IMR-90 (cell line): ENCODE measurements around the gene CFAP45. TPM values are rescaled to one million over a fixed set of nuclear protein-coding genes. Genes with fewer than 3 reads are reported as not detected.

ENCODE experiments used
- ATAC-seq: fragments of 200-7000 bp; cut with Tn5 transposase; 2 replicates; pipeline ENCODE4 v1.9.1; 2020; ENCODE audit warnings: low read depth, mild to moderate bottlenecking, moderate library complexity
- BruUV-seq: library from RNA; stranded (reverse); fragments of 400-500 nt; replicated peaks from 2 replicates; lab custom pipeline; 2021; lab: Mats Ljungman, UMichigan
- CTCF ChIA-PET: fragments of 300-600 bp; formaldehyde crosslinking; extraction: SDS; loops from one replicate; lab custom pipeline; 2021; ENCODE audit warnings: antibody characterized with exemption; lab: Yijun Ruan, JAX
- POLR2A ChIA-PET: fragments of 300-600 bp; sonication (Branson Sonifier 250); formaldehyde crosslinking; loops from one replicate; lab custom pipeline; 2022; ENCODE audit warnings: antibody characterized with exemption; ENCODE audit not compliant: unreplicated experiment; lab: Charles Lee
- DNase-seq: peaks from one replicate; pipeline ENCODE4 v3.0.0; 2013
- H2AFZ ChIP-seq: replicated peaks from 2 replicates; pipeline ENCODE3; 2013; ENCODE audit warnings: low read length, mild to moderate bottlenecking; ENCODE audit not compliant: poor library complexity
- H2AK5ac ChIP-seq: 2 replicates; pipeline ENCODE4 v1.6.1; 2013; ENCODE audit warnings: low read depth, low read length, inconsistent platforms
- H2AK9ac ChIP-seq: replicated peaks from 2 replicates; pipeline ENCODE3; 2013; ENCODE audit warnings: mild to moderate bottlenecking, low read depth, low read length, moderate library complexity; ENCODE audit not compliant: poor library complexity
- H2BK120ac ChIP-seq: 2 replicates; pipeline ENCODE4 v1.6.1; 2013; ENCODE audit warnings: low read depth, low read length, inconsistent platforms
- H2BK15ac ChIP-seq: 3 replicates; pipeline ENCODE4 v1.6.1; 2013; ENCODE audit warnings: low read depth, low read length, inconsistent platforms
- H2BK20ac ChIP-seq: 2 replicates; pipeline ENCODE4 v1.6.1; 2013; ENCODE audit warnings: low read depth, mild to moderate bottlenecking, inconsistent platforms, low read length, moderate library complexity
- H2BK5ac ChIP-seq: 2 replicates; pipeline ENCODE4 v1.6.1; 2013; ENCODE audit warnings: mild to moderate bottlenecking, low read depth, low read length, inconsistent platforms; ENCODE audit not compliant: poor library complexity, severe bottlenecking
- H3K14ac ChIP-seq: replicated peaks from 2 replicates; pipeline ENCODE4 v1.6.1; 2013; ENCODE audit warnings: low read depth, low read length, inconsistent platforms
- H3K18ac ChIP-seq: 2 replicates; pipeline ENCODE4 v1.6.1; 2013; ENCODE audit warnings: low read depth, low read length, control low read depth
- H3K23ac ChIP-seq: 2 replicates; pipeline ENCODE4 v1.6.1; 2013; ENCODE audit warnings: low read depth, low read length, inconsistent platforms
- H3K27ac ChIP-seq: 2 replicates; pipeline ENCODE4 v1.5.1; 2013; ENCODE audit warnings: mild to moderate bottlenecking, control low read depth, low read length; ENCODE audit not compliant: insufficient read depth
- H3K27me3 ChIP-seq: 2 replicates; pipeline ENCODE4 v1.6.1; 2013; ENCODE audit warnings: low read length; ENCODE audit not compliant: control insufficient read depth, insufficient read depth
- H3K36me3 ChIP-seq: 2 replicates; pipeline ENCODE4 v1.6.1; 2013; ENCODE audit warnings: low read length, mixed read lengths; ENCODE audit not compliant: control insufficient read depth, insufficient read depth
- H3K4ac ChIP-seq: 2 replicates; pipeline ENCODE4 v1.6.1; 2013; ENCODE audit warnings: low read depth, low read length, inconsistent platforms
- H3K4me1 ChIP-seq: 2 replicates; pipeline ENCODE4 v1.6.1; 2013; ENCODE audit warnings: low read length, mixed read lengths; ENCODE audit not compliant: control insufficient read depth, insufficient read depth
- H3K4me2 ChIP-seq: 2 replicates; pipeline ENCODE4 v1.6.1; 2013; ENCODE audit warnings: low read depth, mild to moderate bottlenecking, control low read depth, low read length, moderate library complexity
- H3K4me3 ChIP-seq: 2 replicates; pipeline ENCODE4 v1.5.1; 2013; ENCODE audit warnings: low read depth, mild to moderate bottlenecking, control low read depth, low read length, moderate library complexity; ENCODE audit not compliant: insufficient read depth
- H3K56ac ChIP-seq: 2 replicates; pipeline ENCODE4 v1.6.1; 2013; ENCODE audit warnings: low read length, inconsistent platforms; ENCODE audit not compliant: insufficient read depth; ENCODE audit errors: extremely low read depth
- H3K79me1 ChIP-seq, 2 experiments: 2 replicates each; pipeline ENCODE4 v1.6.1; 2013; ENCODE audit warnings: low read length in 2 of 2, inconsistent platforms in 1 of 2, low read depth in 1 of 2
- H3K9ac ChIP-seq: 2 replicates; pipeline ENCODE4 v1.6.1; 2013; ENCODE audit warnings: low read depth, low read length, control low read depth
- H3K9me1 ChIP-seq: 2 replicates; pipeline ENCODE4 v1.6.1; 2013; ENCODE audit warnings: low read length, inconsistent platforms; ENCODE audit not compliant: insufficient read depth
- H3K9me3 ChIP-seq: 2 replicates; pipeline ENCODE4 v1.6.1; 2013; ENCODE audit warnings: low read length; ENCODE audit not compliant: control insufficient read depth, insufficient read depth
- H4K20me1 ChIP-seq: 2 replicates; pipeline ENCODE4 v1.6.1; 2013; ENCODE audit warnings: low read length, inconsistent platforms; ENCODE audit not compliant: insufficient read depth
- H4K5ac ChIP-seq: 2 replicates; pipeline ENCODE4 v1.6.1; 2013; ENCODE audit warnings: mild to moderate bottlenecking, low read depth, low read length, control low read depth
- H4K8ac ChIP-seq, 2 experiments: 2 replicates each; pipeline ENCODE4 v1.6.1; 2013; ENCODE audit warnings: low read depth in 2 of 2, low read length in 2 of 2, control low read depth in 1 of 2, inconsistent platforms in 1 of 2
- H4K91ac ChIP-seq: 2 replicates; pipeline ENCODE4 v1.6.1; 2013; ENCODE audit warnings: low read depth, low read length, inconsistent platforms; ENCODE audit not compliant: insufficient read depth
- SMC3 ChIP-seq: fragments of 150-350 bp; IDR thresholded peaks from 2 replicates; pipeline ENCODE4 v1.6.1; 2016; ENCODE audit warnings: low read depth, mild to moderate bottlenecking, antibody characterized with exemption, low read length, moderate library complexity
- WGBS, 2 experiments: methylation state at CpG; one replicate each; pipeline versions ENCODE4 v1.1.5 to v1.1.7; 2013; ENCODE audit warnings: missing lambda C conversion rate in 2 of 2; ENCODE audit not compliant: insufficient read length in 1 of 2; ENCODE audit errors: extremely low coverage in 2 of 2; 5-methylcytosine and 5-hydroxymethylcytosine counted together
- dilution Hi-C: fragments of 300-500 bp; cut with HindIII; formaldehyde crosslinking; loops from one replicate; pipeline ENCODE4 v1.14.3; 2018; ENCODE audit warnings: low sequenced_read_pairs; ENCODE audit not compliant: unreplicated experiment
- in situ Hi-C: fragments of 300-500 bp; cut with MboI; formaldehyde crosslinking; loops from 3 replicates; pipeline ENCODE4 v1.14.3; 2019; ENCODE audit warnings: low sequenced_read_pairs, inconsistent platforms, mixed read lengths
- intact Hi-C: fragments of 100-400 bp; cut with micrococcal nuclease; formaldehyde crosslinking; loops from 2 replicates; pipeline ENCODE4 v1.10.0; 2022
- polyA plus RNA-seq, 3 experiments: library from polyadenylated mRNA; depleted of rRNA; stranded (reverse); fragments of >200 nt; gene quantifications; 2 replicates each; pipeline ENCODE4 v1.2.3, GENCODE V29; 2012; ENCODE audit warnings: low replicate concordance in 1 of 3
- total RNA-seq: library from RNA; depleted of rRNA; stranded (reverse); fragments of >200 nt; gene quantifications from 2 replicates; pipeline ENCODE4 v1.2.3, GENCODE V29; 2012

Gene CFAP45
- total and polyA plus RNA-seq, 2 of the 4 experiments (the other 2 are of a cell fraction), result 0.51 to 0.72 TPM

- peaks cover 22% of the 10 kb centered on the region for H3K36me3 ChIP-seq
- in situ Hi-C loops, result no loop called here
- DNase-seq (no peak), ATAC-seq (no peak)
- no peak overlapping the region for H2BK120ac ChIP-seq
- 0 out of 2 replicates have a peak overlapping the region, but pooled peaks have one; percentile 16 for H3K14ac ChIP-seq
- no peak overlapping the region for H3K56ac ChIP-seq
- dilution Hi-C loops, result no loop called here
- no TSS peak for BruUV-seq
- intact Hi-C loops, result no loop called here
- no peak overlapping the region for H3K4ac ChIP-seq
- no peak for TF ChIP-seq SMC3
- CTCF ChIA-PET, result interaction anchor here (0.6 to 1.0 kb wide), 3 partner anchors 116 to 793 kb away, joined by 3 to 6 read pairs (median 4); no protein-coding TSS in a partner anchor
- no peaks in the 10 kb centered on the region for H3K27me3 ChIP-seq
- H3K4me2 ChIP-seq, result no peak overlapping the region
- H3K9me1 ChIP-seq, result peaks cover 46% of the 10 kb centered on the region
- no peak overlapping the region for H4K91ac ChIP-seq
- no peaks in the 10 kb centered on the region for H3K9me3 ChIP-seq
- no peak overlapping the region for H4K8ac ChIP-seq
- H3K79me1 ChIP-seq, result peaks cover 4 to 61% of the 10 kb centered on the region in 2 experiments
- no peak overlapping the region for H2BK5ac ChIP-seq
- POLR2A ChIA-PET, result interaction anchor here (0.6 kb wide), 1 partner anchor 247 kb away, joined by 3 read pairs; no protein-coding TSS in a partner anchor
- no peak overlapping the region for H2BK15ac ChIP-seq
- no peak overlapping the region; the same call in 1 of the 2 replicates for H2BK20ac ChIP-seq
- H3K4me3 ChIP-seq, result no peak overlapping the region
- H3K4me1 ChIP-seq, result peaks cover 43% of the 10 kb centered on the region
- no peak overlapping the region for H2AFZ ChIP-seq
- H2AK9ac ChIP-seq, result peak overlapping the region; percentile 10
- no peak overlapping the region for H3K27ac ChIP-seq
- no peak overlapping the region; the same call in 1 of the 2 replicates for H2AK5ac ChIP-seq
- H3K23ac ChIP-seq, result no peak overlapping the region
- H4K20me1 ChIP-seq, result peaks cover 38% of the 10 kb centered on the region
- H4K5ac ChIP-seq, result no peak overlapping the region
- WGBS, 2 experiments, result 46% methylated on average over 6 of the region's 10 CpGs; no CpG with 5 or more reads in 1 of the 2 experiments
- no peak overlapping the region for H3K18ac ChIP-seq
- no peak overlapping the region for H3K9ac ChIP-seq
Observed at GRCh38 chr1:159914252-159915018, 14.5 kb upstream of the CFAP45 start.
